Suprapubic skin (tissue), 4 donors: Measurements from ENCODE around the gene WNT11. TPM values are rescaled to one million over a fixed set of nuclear protein-coding genes. Genes with fewer than 3 reads are reported as not detected.

Experiments used
- DNase-seq, 2 donors: peaks; one replicate each; pipeline ENCODE4 v3.0.0-alpha.2; 2019; ENCODE audit warnings: low spot score in 2 of 2
- H3K27ac ChIP-seq: fragments of 200-600 bp; sonication (generic); one replicate; pipeline ENCODE4 v1.5.1; 2019
- H3K27me3 ChIP-seq: fragments of 200-600 bp; sonication (generic); one replicate; pipeline ENCODE4 v1.5.1; 2019
- H3K36me3 ChIP-seq: fragments of 200-600 bp; sonication (generic); one replicate; pipeline ENCODE4 v1.5.1; 2019
- H3K4me1 ChIP-seq: fragments of 200-600 bp; sonication (generic); one replicate; pipeline ENCODE4 v1.5.1; 2019
- H3K4me3 ChIP-seq: fragments of 200-600 bp; sonication (generic); one replicate; pipeline ENCODE4 v1.5.1; 2019; ENCODE audit warnings: mild to moderate bottlenecking
- H3K9me3 ChIP-seq: fragments of 200-600 bp; sonication (generic); one replicate; pipeline ENCODE4 v1.5.1; 2019
- CTCF ChIP-seq, 2 donors: fragments of 200-600 bp in 1 of 2; fragments of 450-650 bp in 1 of 2; sonication (generic) in 1 of 2; IDR thresholded peaks; one replicate each; pipeline ENCODE4 v1.5.1; 2016 to 2019; ENCODE audit warnings: antibody characterized with exemption in 2 of 2, mild to moderate bottlenecking in 1 of 2, moderate library complexity in 1 of 2
- EP300 ChIP-seq: sonication (generic); formaldehyde crosslinking; IDR thresholded peaks from one replicate; pipeline ENCODE4 v1.6.1; 2017; ENCODE audit warnings: antibody characterized with exemption
- POLR2A ChIP-seq, 2 donors: fragments of 450-650 bp; IDR thresholded peaks; one replicate each; pipeline ENCODE4 v1.6.1; 2017; ENCODE audit warnings: antibody characterized with exemption in 2 of 2, mild to moderate bottlenecking in 2 of 2, moderate library complexity in 2 of 2
- POLR2AphosphoS5 ChIP-seq, 3 donors: sonication (generic); formaldehyde crosslinking; IDR thresholded peaks; one replicate each; pipeline ENCODE4 v1.6.1; 2017; ENCODE audit warnings: antibody characterized with exemption in 3 of 3
- WGBS: methylation state at CpG from one replicate; pipeline ENCODE4 v1.1.5; 2018; 5-methylcytosine and 5-hydroxymethylcytosine counted together
- total RNA-seq, 4 donors: library from RNA; depleted of rRNA; stranded (reverse); fragments of >200 nt; gene quantifications; one replicate each; pipeline ENCODE4 v1.1.0, GENCODE V29; 2016

Gene WNT11
- total RNA-seq, 4 donors from 2014 or later = 7.8 to 19.5 (median 11.0) TPM

DNA sequence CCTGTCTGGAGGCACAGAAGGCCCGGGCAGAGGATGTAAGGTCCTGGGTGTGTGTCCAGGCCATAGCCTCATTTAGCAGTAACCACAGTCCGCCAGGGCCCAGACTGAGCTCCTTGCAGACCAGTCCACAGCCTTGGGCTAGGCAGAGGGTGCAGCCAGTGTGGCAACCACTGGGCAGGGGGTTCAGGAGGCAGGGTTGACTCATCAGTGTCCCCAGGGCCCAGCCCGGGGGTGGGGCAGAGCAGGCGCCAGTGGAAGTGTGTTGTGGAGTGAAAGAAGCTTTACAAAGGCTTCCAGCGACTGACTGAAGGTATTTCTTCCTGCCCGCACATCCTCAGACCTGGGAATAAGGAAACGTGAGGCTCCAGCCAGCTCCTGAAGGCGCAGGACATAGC is 27.7 kb upstream of the WNT11 start:
- H3K27ac ChIP-seq = peak overlapping the region; percentile 90

GRCh38 chr11:76233196-76233921 is 27.1 kb upstream of the WNT11 start:
- Histone ChIP-seq H3K4me1 (peaks cover 23% of the 10 kb centered on the region), H3K36me3 (no peaks in the 10 kb centered on the region), H3K4me3 (no peak overlapping the region), H3K9me3 (no peaks in the 10 kb centered on the region), H3K27me3 (no peaks in the 10 kb centered on the region), H3K27ac (no peak overlapping the region)
- DNase-seq = no peak
- WGBS = 88% methylated on average over 9 of the region's 9 CpGs
- no peak for TF ChIP-seq POLR2A (IDR thresholded peaks at IDR 0.05)
- no peak for TF ChIP-seq POLR2AphosphoS5 (IDR thresholded peaks at IDR 0.05)
- no peak for TF ChIP-seq CTCF (IDR thresholded peaks at IDR 0.05)
- TF ChIP-seq EP300 = no peak

More for the DNA sequence above, 27.7 kb upstream of the WNT11 start:
- Histone ChIP-seq H3K27me3 (no peaks in the 10 kb centered on the region), H3K36me3 (no peaks in the 10 kb centered on the region), H3K4me3 (no peak overlapping the region), H3K4me1 (peaks cover 23% of the 10 kb centered on the region), H3K9me3 (no peaks in the 10 kb centered on the region)
- peak in 1 of 2 donors; percentile 85 for DNase-seq
- no peak for TF ChIP-seq POLR2AphosphoS5 (IDR thresholded peaks at IDR 0.05)
- TF ChIP-seq CTCF (IDR thresholded peaks at IDR 0.05) = no peak
- TF ChIP-seq POLR2A (IDR thresholded peaks at IDR 0.05) = no peak
- 62% methylated on average over 8 of the region's 8 CpGs for WGBS

- no peak for DNase-seq
- 63% methylated on average over 9 of the region's 10 CpGs for WGBS
These were observed 25.8 kb upstream of the WNT11 start for GRCh38 chr11:76232026-76232665.

DNA sequence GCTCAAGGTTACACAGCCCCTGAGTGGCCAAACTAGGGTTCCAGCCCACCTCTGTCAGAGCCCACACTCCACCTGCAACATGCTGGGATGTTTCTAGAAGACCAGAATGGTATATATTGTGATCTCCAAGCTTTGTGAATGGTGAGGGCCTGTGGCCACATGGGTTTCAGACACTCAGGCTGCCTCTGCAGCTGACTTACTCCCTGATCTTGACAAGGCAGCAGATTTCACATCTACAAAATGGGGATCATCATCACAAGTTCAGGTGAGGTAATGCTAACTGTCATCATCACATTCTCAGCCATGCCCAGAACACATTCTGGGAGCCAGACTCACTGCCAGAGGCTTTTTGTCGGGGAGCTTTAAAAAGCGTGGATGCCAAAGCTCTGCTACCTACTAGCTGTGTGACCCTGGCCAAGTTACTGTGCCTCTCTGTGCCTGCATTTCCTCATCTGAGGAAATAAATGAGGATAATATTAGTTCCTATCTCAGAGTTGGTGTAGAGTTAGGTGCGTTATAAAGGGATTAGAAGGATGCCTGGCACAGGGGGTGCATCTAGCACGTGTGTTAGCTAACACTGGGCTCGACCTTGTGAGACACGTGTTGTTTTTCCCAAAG is 24.9 kb upstream of the WNT11 start:
- H3K27ac ChIP-seq = no peak overlapping the region
- DNase-seq = no peak
- no peaks in the 10 kb centered on the region for H3K36me3 ChIP-seq
- H3K4me1 ChIP-seq = peaks cover 17% of the 10 kb centered on the region
- WGBS = 92% methylated on average over 6 of the region's 6 CpGs
- TF ChIP-seq EP300 = no peak
- no peak for TF ChIP-seq POLR2AphosphoS5 (IDR thresholded peaks at IDR 0.05)
- TF ChIP-seq CTCF (IDR thresholded peaks at IDR 0.05) = no peak
- no peak for TF ChIP-seq POLR2A (IDR thresholded peaks at IDR 0.05)
- H3K4me3 ChIP-seq = no peak overlapping the region
- H3K9me3 ChIP-seq = no peaks in the 10 kb centered on the region
- no peaks in the 10 kb centered on the region for H3K27me3 ChIP-seq

More at GRCh38 chr11:76232026-76232665, 25.8 kb upstream of the WNT11 start:
- Histone ChIP-seq H3K27ac (no peak overlapping the region), H3K27me3 (no peaks in the 10 kb centered on the region), H3K4me3 (no peak overlapping the region), H3K36me3 (no peaks in the 10 kb centered on the region), H3K4me1 (peaks cover 23% of the 10 kb centered on the region), H3K9me3 (no peaks in the 10 kb centered on the region)
- TF ChIP-seq CTCF (IDR thresholded peaks at IDR 0.05) (no peak), POLR2A (IDR thresholded peaks at IDR 0.05) (no peak), POLR2AphosphoS5 (IDR thresholded peaks at IDR 0.05) (no peak), EP300 (no peak)

GRCh38 chr11:76230392-76230791 is 24.1 kb upstream of the WNT11 start:
- Histone ChIP-seq H3K27me3 (no peaks in the 10 kb centered on the region), H3K9me3 (no peaks in the 10 kb centered on the region), H3K27ac (no peak overlapping the region), H3K4me1 (peaks cover 14% of the 10 kb centered on the region), H3K36me3 (no peaks in the 10 kb centered on the region), H3K4me3 (no peak overlapping the region)
- TF ChIP-seq CTCF (IDR thresholded peaks at IDR 0.05) = no peak
- TF ChIP-seq POLR2AphosphoS5 (IDR thresholded peaks at IDR 0.05) = no peak
- TF ChIP-seq EP300 = no peak
- WGBS = 64% methylated on average over 7 of the region's 8 CpGs
- DNase-seq = no peak
